ENCODE data around the gene ERBB4. TPM values are rescaled to one million over a fixed set of nuclear protein-coding genes. Genes with fewer than 3 reads are reported as not detected.

The ERBB4 gene
- polyA plus RNA-seq, 1 of the 3 experiments (the other 2 are of a cell fraction): 0.05 TPM

- H3F3A ChIP-seq (replicated peaks; ENCODE audit: insufficient read depth): peaks cover 3% of the 10 kb centered on the region
- H3K27ac ChIP-seq (ENCODE audit: low read depth in 2 of 2, low read length in 1 of 2): no peak overlapping the region
- H3K79me2 ChIP-seq (ENCODE audit: insufficient read depth): no peaks in the 10 kb centered on the region
- no peaks in the 10 kb centered on the region for H3K27me3 ChIP-seq (ENCODE audit: insufficient read depth)
- no peaks in the 10 kb centered on the region for H4K20me1 ChIP-seq (ENCODE audit: insufficient read depth)
- TF ChIP-seq ZBTB33 (IDR thresholded peaks at IDR 0.05; ENCODE audit: borderline replicate concordance, low read depth) (no peak), FOSL2 (IDR thresholded peaks at IDR 0.05; ENCODE audit: borderline replicate concordance, low read depth) (no peak), REST (IDR thresholded peaks at IDR 0.05; ENCODE audit: low read depth, low read length) (no peak), ELF1 (IDR thresholded peaks at IDR 0.05) (no peak), CTCF (IDR thresholded peaks at IDR 0.05) (no peak)
- TF ChIP-seq, protein P1, sequence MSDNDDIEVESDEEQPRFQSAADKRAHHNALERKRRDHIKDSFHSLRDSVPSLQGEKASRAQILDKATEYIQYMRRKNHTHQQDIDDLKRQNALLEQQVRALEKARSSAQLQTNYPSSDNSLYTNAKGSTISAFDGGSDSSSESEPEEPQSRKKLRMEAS (IDR thresholded peaks at IDR 0.05; ENCODE audit: low read depth): no peak
- H3K4me2 ChIP-seq: no peak overlapping the region
- no peaks in the 10 kb centered on the region for H3K9me2 ChIP-seq
- no peak for DNase-seq
- WGBS (ENCODE audit: low lambda C conversion rate): 75% methylated on average over 1 of the region's 1 CpG
- no peaks in the 10 kb centered on the region; the same call in 1 of the 2 replicates for H3K9me3 ChIP-seq
- ChIA-PET CTCF (no interaction called here), POLR2A (no interaction called here)
- no peaks in the 10 kb centered on the region for H3K4me1 ChIP-seq (ENCODE audit: control insufficient read depth in 1 of 2, insufficient read depth in 2 of 2, low read depth in 1 of 2, low read length in 1 of 2)
- no peak overlapping the region for H2AFZ ChIP-seq (ENCODE audit: low read depth)
- H3K9ac ChIP-seq: no peak overlapping the region
- no peak overlapping the region for H3K4me3 ChIP-seq (ENCODE audit: low read depth in 2 of 2, low read length in 1 of 2)
- no peaks in the 10 kb centered on the region for H3K36me3 ChIP-seq (replicated peaks in 1 of 2; ENCODE audit: control insufficient read depth in 1 of 2, insufficient read depth in 2 of 2, low read length in 1 of 2)
Measured at GRCh38 chr2:212141499-212141898, 397.1 kb downstream of the ERBB4 start.

DNA sequence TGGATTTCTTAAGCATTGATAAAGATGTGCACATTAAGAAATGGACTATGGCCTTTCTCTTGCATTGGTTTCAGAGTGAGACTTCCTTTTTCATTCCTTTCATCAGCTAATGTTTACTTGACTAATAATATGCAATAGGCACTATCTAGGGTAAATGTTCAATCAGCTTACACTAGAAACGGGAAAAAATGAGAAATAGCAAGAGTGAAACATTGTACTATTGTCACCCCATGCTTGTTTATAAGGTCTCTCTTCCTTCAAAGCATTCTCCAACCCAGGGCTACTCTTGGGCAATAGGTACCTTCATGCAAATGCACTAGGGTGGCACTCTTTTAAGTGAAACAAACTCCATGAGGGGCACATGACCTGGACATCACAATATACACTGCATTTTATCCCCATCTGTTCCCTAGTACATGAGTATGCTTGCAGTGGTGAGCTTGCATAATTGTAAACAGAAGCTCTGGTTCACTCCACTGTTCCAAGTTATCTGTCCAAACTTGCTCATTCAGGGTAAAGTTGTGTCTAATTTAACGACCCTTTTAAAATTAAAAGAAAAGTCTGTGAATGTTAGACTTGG, 402.3 kb downstream of the ERBB4 start:
- peaks cover 0 to 2% of the 10 kb centered on the region in 2 experiments; a peak in 2 of 4 replicates for H3K4me1 ChIP-seq (ENCODE audit: control insufficient read depth in 1 of 2, insufficient read depth in 2 of 2, low read depth in 1 of 2, low read length in 1 of 2)
- H3F3A ChIP-seq (replicated peaks; ENCODE audit: insufficient read depth): no peaks in the 10 kb centered on the region
- no peaks in the 10 kb centered on the region for H3K9me2 ChIP-seq
- H3K27ac ChIP-seq (ENCODE audit: low read depth in 2 of 2, low read length in 1 of 2): no peak overlapping the region
- no peak overlapping the region for H3K9ac ChIP-seq
- H3K4me2 ChIP-seq: no peak overlapping the region
- DNase-seq: no peak
- CTCF ChIA-PET: interaction anchor here (1.0 kb wide), 1 partner anchor 11 kb away, joined by 3 read pairs; no protein-coding TSS in a partner anchor
- POLR2A ChIA-PET: no interaction called here
- WGBS (ENCODE audit: low lambda C conversion rate): 44% methylated on average over 2 of the region's 2 CpGs
- no peaks in the 10 kb centered on the region for H3K79me2 ChIP-seq (ENCODE audit: insufficient read depth)
- no peak overlapping the region for H2AFZ ChIP-seq (ENCODE audit: low read depth)
- no peaks in the 10 kb centered on the region for H4K20me1 ChIP-seq (ENCODE audit: insufficient read depth)
- H3K4me3 ChIP-seq (ENCODE audit: low read depth in 2 of 2, low read length in 1 of 2): no peak overlapping the region
- no peaks in the 10 kb centered on the region; the same call in 1 of the 2 replicates for H3K9me3 ChIP-seq
- no peaks in the 10 kb centered on the region for H3K27me3 ChIP-seq (ENCODE audit: insufficient read depth)
- H3K36me3 ChIP-seq (replicated peaks in 1 of 2; ENCODE audit: control insufficient read depth in 1 of 2, insufficient read depth in 2 of 2, low read length in 1 of 2): no peaks in the 10 kb centered on the region
- TF ChIP-seq RAD21 (IDR thresholded peaks at IDR 0.05; ENCODE audit: low read length): no peak
- TF ChIP-seq SIN3A (IDR thresholded peaks at IDR 0.05; ENCODE audit: borderline replicate concordance, low read depth, low read length): no peak
- TF ChIP-seq SMC3 (IDR thresholded peaks at IDR 0.05; ENCODE audit: low read depth, low read length): no peak
- no peak for TF ChIP-seq RXRA (IDR thresholded peaks at IDR 0.05; ENCODE audit: borderline replicate concordance, low read depth)
- TF ChIP-seq, protein P2, sequence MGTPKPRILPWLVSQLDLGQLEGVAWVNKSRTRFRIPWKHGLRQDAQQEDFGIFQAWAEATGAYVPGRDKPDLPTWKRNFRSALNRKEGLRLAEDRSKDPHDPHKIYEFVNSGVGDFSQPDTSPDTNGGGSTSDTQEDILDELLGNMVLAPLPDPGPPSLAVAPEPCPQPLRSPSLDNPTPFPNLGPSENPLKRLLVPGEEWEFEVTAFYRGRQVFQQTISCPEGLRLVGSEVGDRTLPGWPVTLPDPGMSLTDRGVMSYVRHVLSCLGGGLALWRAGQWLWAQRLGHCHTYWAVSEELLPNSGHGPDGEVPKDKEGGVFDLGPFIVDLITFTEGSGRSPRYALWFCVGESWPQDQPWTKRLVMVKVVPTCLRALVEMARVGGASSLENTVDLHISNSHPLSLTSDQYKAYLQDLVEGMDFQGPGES (IDR thresholded peaks at IDR 0.05; ENCODE audit: low read depth, low read length): no peak
- TF ChIP-seq GABPA (IDR thresholded peaks at IDR 0.05; ENCODE audit: low read depth): no peak
- TF ChIP-seq TEAD4 (IDR thresholded peaks at IDR 0.05; ENCODE audit: borderline replicate concordance, insufficient read depth): no peak
- no peak for TF ChIP-seq EZH2phosphoT487 (IDR thresholded peaks at IDR 0.05; ENCODE audit: borderline replicate concordance, low read depth)
- no peak for TF ChIP-seq CHD2 (IDR thresholded peaks at IDR 0.05; ENCODE audit: low read length, partially characterized antibody)
- no peak for TF ChIP-seq TAF1 (IDR thresholded peaks at IDR 0.05; ENCODE audit: borderline replicate concordance, low read depth, low read length)
- no peak for TF ChIP-seq NFIC (IDR thresholded peaks at IDR 0.05; ENCODE audit: borderline replicate concordance)
- TF ChIP-seq RFX5 (IDR thresholded peaks at IDR 0.05; ENCODE audit: low read length): no peak

Data from SK-N-SH (cell line).